Stimulated activated CD4-positive, alpha-beta T cell treated with anti-CD3 and anti-CD28 coated beads, Interleukin-15, amount 100 ng/mL, for 1 hour (primary cell): ENCODE data around the gene TMEM187.

Experiments
- DNase-seq, 2 donors: peaks; one replicate each; pipeline ENCODE4 v3.0.0-alpha.2; 2020; ENCODE audit warnings: low read depth in 1 of 2, low spot score in 1 of 2

Gene TMEM187

GRCh38 chrX:154019061-154019621 is 46.6 kb downstream of the TMEM187 start:
- no peak for DNase-seq

- DNase-seq: peak; percentile 23 to 51
Observed at GRCh38 chrX:154019633-154020528, 47.3 kb downstream of the TMEM187 start, which contains the start of gene IRAK1. Gene IRAK1, minus strand, starts transcription at chrX:154019902. Its CDS starts 90 bp downstream, at chrX:154019812.

- DNase-seq: no peak
Observed at GRCh38 chrX:154020536-154021115, 48.1 kb downstream of the TMEM187 start.

- no peak for DNase-seq
Observed at GRCh38 chrX:154021131-154021611, 48.6 kb downstream of the TMEM187 start.

- no peak for DNase-seq
Observed at GRCh38 chrX:154022108-154022507, 49.6 kb downstream of the TMEM187 start.

- no peak for DNase-seq
Observed at GRCh38 chrX:154023276-154024000, 50.9 kb downstream of the TMEM187 start.

GRCh38 chrX:154024271-154024670 is 51.7 kb downstream of the TMEM187 start:
- DNase-seq: no peak

GRCh38 chrX:154025230-154025629 is 52.7 kb downstream of the TMEM187 start:
- no peak for DNase-seq

GRCh38 chrX:154026136-154027021 is 53.8 kb downstream of the TMEM187 start:
- DNase-seq: no peak

- DNase-seq: no peak
Observed at GRCh38 chrX:154027022-154027402, 54.5 kb downstream of the TMEM187 start.

GRCh38 chrX:154027986-154028385 is 55.4 kb downstream of the TMEM187 start:
- no peak for DNase-seq

GRCh38 chrX:154028502-154029184 is 56.1 kb downstream of the TMEM187 start:
- no peak for DNase-seq

GRCh38 chrX:154029439-154029838 is 56.9 kb downstream of the TMEM187 start:
- DNase-seq: no peak

- no peak for DNase-seq
Observed at GRCh38 chrX:154030266-154030665, 57.7 kb downstream of the TMEM187 start.

GRCh38 chrX:154030715-154031305 is 58.3 kb downstream of the TMEM187 start:
- no peak for DNase-seq

- no peak for DNase-seq
Observed at GRCh38 chrX:154032160-154032559, 59.6 kb downstream of the TMEM187 start.

GRCh38 chrX:154032653-154033052 is 60.1 kb downstream of the TMEM187 start:
- DNase-seq: no peak
